ENCODE data around the gene WWC1. TPM values are rescaled to one million over a fixed set of nuclear protein-coding genes. Genes with fewer than 3 reads are reported as not detected.

The WWC1 gene
- total and polyA plus RNA-seq, 12 donors, result 0.79 to 7.8 (median 1.2) TPM

- Histone ChIP-seq H3K4me3 (peak overlapping the region in 1 of 10 donors; percentile 0), H3K27ac (no peak overlapping the region), H3K9me3 (no peaks in the 10 kb centered on the region), H3K36me3 (no peaks in the 10 kb centered on the region), H3K27me3 (peaks cover 0 to 46% (median 33%) of the 10 kb centered on the region in 7 donors), H3K4me1 (no peaks in the 10 kb centered on the region)
- ATAC-seq (no peak), DNase-seq (no peak)
- no peak for TF ChIP-seq CTCF (IDR thresholded peaks at IDR 0.05)
- 61 to 64% methylated on average over 2 of the region's 2 CpGs for WGBS, 2 donors
- intact Hi-C loops (cut with DNase I), result no loop called here
These were observed 36.0 kb downstream of the WWC1 start for GRCh38 chr5:168327451-168327850.

GRCh38 chr5:168327994-168328393 is 36.5 kb downstream of the WWC1 start:
- ATAC-seq, result no peak
- no peaks in the 10 kb centered on the region for H3K9me3 ChIP-seq

GRCh38 chr5:168328814-168329213 is 37.4 kb downstream of the WWC1 start:
- no peaks in the 10 kb centered on the region for H3K9me3 ChIP-seq
- no peak for TF ChIP-seq CTCF (IDR thresholded peaks at IDR 0.05)
- H3K27ac ChIP-seq, result no peak overlapping the region
- intact Hi-C loops (cut with DNase I), result no loop called here
- no peaks in the 10 kb centered on the region for H3K36me3 ChIP-seq
- ATAC-seq (no peak), DNase-seq (no peak)
- H3K4me1 ChIP-seq, result no peaks in the 10 kb centered on the region
- peaks cover 0 to 46% (median 28%) of the 10 kb centered on the region in 7 donors for H3K27me3 ChIP-seq
- WGBS, 2 donors, result 17 to 19% methylated on average over 6 of the region's 6 CpGs
- H3K4me3 ChIP-seq, result no peak overlapping the region

More at GRCh38 chr5:168327994-168328393, 36.5 kb downstream of the WWC1 start:
- DNase-seq, result no peak
- intact Hi-C loops (cut with DNase I), result no loop called here
- TF ChIP-seq CTCF (IDR thresholded peaks at IDR 0.05), result no peak
- H3K4me1 ChIP-seq, result no peaks in the 10 kb centered on the region
- peak overlapping the region in 1 of 10 donors; percentile 0 for H3K4me3 ChIP-seq
- no peak overlapping the region for H3K27ac ChIP-seq
- no peaks in the 10 kb centered on the region for H3K36me3 ChIP-seq
- peaks cover 0 to 46% (median 33%) of the 10 kb centered on the region in 7 donors for H3K27me3 ChIP-seq
- 74 to 75% methylated on average over 4 of the region's 4 CpGs for WGBS, 2 donors

- 28 to 37% methylated on average over 4 of the region's 4 CpGs for WGBS, 2 donors
- no peak for TF ChIP-seq CTCF (IDR thresholded peaks at IDR 0.05)
- H3K4me3 ChIP-seq, result no peak overlapping the region
- H3K27me3 ChIP-seq, result peaks cover 0 to 46% (median 28%) of the 10 kb centered on the region in 7 donors
- H3K27ac ChIP-seq, result no peak overlapping the region
- ATAC-seq, result no peak
- intact Hi-C loops (cut with DNase I), result no loop called here
- no peak for DNase-seq
- no peaks in the 10 kb centered on the region for H3K36me3 ChIP-seq
- no peaks in the 10 kb centered on the region for H3K4me1 ChIP-seq
- H3K9me3 ChIP-seq, result no peaks in the 10 kb centered on the region
These were observed 37.9 kb downstream of the WWC1 start for GRCh38 chr5:168329302-168329701.

All from heart right ventricle (tissue), 16 donors.